Chondrocyte (in vitro differentiated cells): ENCODE measurements around the gene SLIT1. TPM values are rescaled to one million over a fixed set of nuclear protein-coding genes. Genes with fewer than 3 reads are reported as not detected.

Experiments
- DNase-seq: peaks from one replicate; pipeline ENCODE4 v3.0.0; 2021; ENCODE audit warnings: mixed read lengths, low spot score
- H3K27ac Mint-ChIP-seq: one replicate; pipeline ENCODE4 v1.8.0; 2021; ENCODE audit warnings: mild to moderate bottlenecking, moderate library complexity, mixed read lengths; ENCODE audit not compliant: unreplicated experiment
- H3K27me3 Mint-ChIP-seq: 2 replicates; pipeline ENCODE4 v1.8.0; 2021; ENCODE audit warnings: low read depth, mixed read lengths
- H3K36me3 Mint-ChIP-seq: 2 replicates; pipeline ENCODE4 v1.8.0; 2021; ENCODE audit warnings: low read depth, mixed read lengths
- H3K4me1 Mint-ChIP-seq: 2 replicates; pipeline ENCODE4 v1.8.0; 2021; ENCODE audit warnings: low read depth, mild to moderate bottlenecking, mixed read lengths
- H3K4me3 Mint-ChIP-seq: one replicate; pipeline ENCODE4 v1.8.0; 2021; ENCODE audit warnings: mild to moderate bottlenecking, moderate library complexity, mixed read lengths; ENCODE audit not compliant: unreplicated experiment
- H3K9me3 Mint-ChIP-seq: 2 replicates; pipeline ENCODE4 v1.8.0; 2021; ENCODE audit warnings: low read depth, mixed read lengths
- CTCF ChIP-seq: fragments of 200-600 bp; sonication (generic); IDR thresholded peaks from 2 replicates; pipeline ENCODE4 v1.5.0; 2021; ENCODE audit warnings: antibody characterized with exemption, mild to moderate bottlenecking, moderate library complexity
- total RNA-seq: library from RNA; stranded (reverse); gene quantifications from 3 replicates; pipeline ENCODE4 v1.2.1, GENCODE V29; 2021

SLIT1 gene
- total RNA-seq, 1 donor from 2014 or later, result not detected

GRCh38 chr10:97131666-97132065 lies 54.1 kb downstream of the SLIT1 start:
- no peak overlapping the region for H3K27ac Mint-ChIP-seq
- no peaks in the 10 kb centered on the region for H3K4me1 Mint-ChIP-seq
- peaks cover 34% of the 10 kb centered on the region for H3K27me3 Mint-ChIP-seq
- TF ChIP-seq CTCF, result no peak
- no peak for DNase-seq
- no peaks in the 10 kb centered on the region for H3K36me3 Mint-ChIP-seq
- no peak overlapping the region for H3K4me3 Mint-ChIP-seq
- no peaks in the 10 kb centered on the region for H3K9me3 Mint-ChIP-seq

- no peaks in the 10 kb centered on the region for H3K9me3 Mint-ChIP-seq
- H3K27me3 Mint-ChIP-seq, result peaks cover 32% of the 10 kb centered on the region
- H3K36me3 Mint-ChIP-seq, result no peaks in the 10 kb centered on the region
- no peak for TF ChIP-seq CTCF
- no peak for DNase-seq
- no peaks in the 10 kb centered on the region for H3K4me1 Mint-ChIP-seq
- no peak overlapping the region for H3K27ac Mint-ChIP-seq
- no peak overlapping the region for H3K4me3 Mint-ChIP-seq
Observed at GRCh38 chr10:97131181-97131628, 54.6 kb downstream of the SLIT1 start.

GRCh38 chr10:97129666-97130065 lies 56.1 kb downstream of the SLIT1 start:
- Mint-ChIP-seq H3K4me3 (no peak overlapping the region), H3K4me1 (no peaks in the 10 kb centered on the region), H3K36me3 (no peaks in the 10 kb centered on the region), H3K9me3 (no peaks in the 10 kb centered on the region), H3K27me3 (peaks cover 38% of the 10 kb centered on the region), H3K27ac (no peak overlapping the region)
- DNase-seq, result no peak
- no peak for TF ChIP-seq CTCF

GRCh38 chr10:97128516-97129154 lies 57.1 kb downstream of the SLIT1 start:
- no peak for TF ChIP-seq CTCF
- H3K4me3 Mint-ChIP-seq, result no peak overlapping the region
- no peak for DNase-seq
- H3K27ac Mint-ChIP-seq, result peak overlapping the region; percentile 22
- H3K9me3 Mint-ChIP-seq, result no peaks in the 10 kb centered on the region
- no peaks in the 10 kb centered on the region for H3K4me1 Mint-ChIP-seq
- H3K27me3 Mint-ChIP-seq, result peaks cover 48% of the 10 kb centered on the region
- no peaks in the 10 kb centered on the region for H3K36me3 Mint-ChIP-seq

DNA sequence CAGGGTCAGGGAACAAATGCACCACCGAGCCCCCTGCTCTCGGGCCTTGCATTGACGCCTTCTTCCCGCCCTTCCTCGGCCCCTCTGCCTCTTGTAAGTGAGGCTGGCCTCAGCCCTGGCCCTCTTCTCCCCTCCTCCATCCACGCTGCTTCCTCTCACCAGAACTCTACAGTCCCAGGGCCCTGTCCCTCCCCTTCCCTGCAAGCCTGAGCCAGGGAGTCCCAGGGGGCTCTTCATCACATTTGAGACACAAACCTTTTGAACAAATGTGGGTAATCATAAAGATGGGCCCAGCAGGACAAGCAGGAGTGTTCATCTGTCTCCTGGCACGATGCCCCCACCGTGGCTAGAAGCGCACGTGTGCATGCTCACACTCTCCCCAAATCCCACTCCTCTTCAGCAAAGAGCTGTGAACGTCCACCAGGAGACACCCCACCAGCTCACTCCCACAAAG lies 57.7 kb downstream of the SLIT1 start:
- Mint-ChIP-seq H3K27me3 (peaks cover 53% of the 10 kb centered on the region), H3K4me3 (no peak overlapping the region), H3K27ac (no peak overlapping the region), H3K36me3 (no peaks in the 10 kb centered on the region), H3K4me1 (no peaks in the 10 kb centered on the region), H3K9me3 (no peaks in the 10 kb centered on the region)
- no peak for DNase-seq
- TF ChIP-seq CTCF, result no peak
